ENCODE results near the gene PLEKHA3. TPM values are rescaled to one million over a fixed set of nuclear protein-coding genes. Genes with fewer than 3 reads are reported as not detected.

The PLEKHA3 gene
- polyA plus RNA-seq, 1 donor from 2014 or later, result 36.5 TPM

DNA sequence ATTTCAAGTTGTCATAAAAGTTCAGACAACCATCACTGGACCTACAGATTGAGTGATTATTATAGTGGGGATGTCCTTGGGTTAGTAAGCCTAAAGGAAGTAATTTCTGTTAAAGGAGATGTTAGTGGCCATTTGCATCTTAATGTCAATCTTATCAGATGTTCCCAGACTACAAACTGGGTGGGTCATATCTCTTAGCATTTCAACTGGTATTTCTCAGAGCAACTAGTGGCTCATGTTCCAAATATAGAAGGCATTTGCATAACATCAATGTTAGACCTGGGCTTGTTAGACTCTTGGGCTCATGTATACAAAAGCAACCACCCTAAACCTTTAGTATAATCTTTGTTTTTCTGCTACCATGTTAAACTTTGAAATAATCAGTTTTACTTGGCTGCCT is 17.9 kb downstream of the PLEKHA3 start:
- Mint-ChIP-seq H3K27ac (no peak overlapping the region), H3K36me3 (peaks cover 18% of the 10 kb centered on the region), H3K9me3 (no peaks in the 10 kb centered on the region), H3K4me1 (peaks cover 5 to 11% (median 10%) of the 10 kb centered on the region in 3 donors), H3K27me3 (no peaks in the 10 kb centered on the region), H3K4me3 (no peak overlapping the region)

DNA sequence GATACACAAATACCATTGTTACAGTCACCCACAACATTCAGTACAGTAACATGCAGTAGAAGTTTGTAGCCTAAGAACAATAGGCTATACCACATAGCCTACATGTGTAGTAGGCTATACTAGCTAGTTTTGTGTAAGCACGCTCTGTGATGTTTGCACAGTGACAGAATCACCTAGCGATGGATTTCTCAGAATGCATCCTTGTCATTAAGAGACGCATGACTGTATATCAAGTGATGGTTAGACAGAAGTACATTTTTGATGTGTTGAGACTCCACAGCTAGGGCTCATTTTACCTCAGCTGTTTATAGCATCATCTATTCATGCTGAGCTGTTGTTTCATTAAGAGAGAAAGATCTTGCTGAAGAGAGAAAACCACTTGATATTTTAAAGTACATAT is 19.4 kb downstream of the PLEKHA3 start:
- H3K4me1 Mint-ChIP-seq, result peaks cover 5 to 11% (median 10%) of the 10 kb centered on the region in 3 donors
- peaks cover 14% of the 10 kb centered on the region for H3K36me3 Mint-ChIP-seq
- no peaks in the 10 kb centered on the region for H3K27me3 Mint-ChIP-seq
- no peak overlapping the region for H3K4me3 Mint-ChIP-seq
- no peak overlapping the region for H3K27ac Mint-ChIP-seq
- no peaks in the 10 kb centered on the region for H3K9me3 Mint-ChIP-seq

DNA sequence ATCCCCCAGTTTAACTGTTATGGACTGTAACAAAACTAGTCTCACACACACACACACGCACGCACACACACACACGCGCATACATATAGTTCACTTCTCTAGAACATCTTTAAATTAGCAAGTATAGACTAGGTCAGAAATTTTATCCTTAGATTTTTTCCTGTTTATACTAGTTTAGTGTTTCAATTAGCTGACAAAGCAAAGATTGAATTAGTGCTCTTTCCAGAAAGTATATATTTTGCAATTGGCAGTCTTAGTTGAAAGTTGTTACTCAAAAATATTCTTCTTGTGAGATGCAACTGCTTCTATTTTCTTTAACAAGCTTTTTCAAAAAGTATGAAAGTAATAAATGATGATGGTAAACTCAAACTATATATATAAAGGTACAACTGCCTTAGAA is 22.5 kb downstream of the PLEKHA3 start:
- Mint-ChIP-seq H3K4me3 (no peak overlapping the region), H3K27me3 (no peaks in the 10 kb centered on the region), H3K9me3 (no peaks in the 10 kb centered on the region), H3K36me3 (peaks cover 6% of the 10 kb centered on the region), H3K27ac (no peak overlapping the region), H3K4me1 (peaks cover 4 to 6% (median 5%) of the 10 kb centered on the region in 3 donors)

DNA sequence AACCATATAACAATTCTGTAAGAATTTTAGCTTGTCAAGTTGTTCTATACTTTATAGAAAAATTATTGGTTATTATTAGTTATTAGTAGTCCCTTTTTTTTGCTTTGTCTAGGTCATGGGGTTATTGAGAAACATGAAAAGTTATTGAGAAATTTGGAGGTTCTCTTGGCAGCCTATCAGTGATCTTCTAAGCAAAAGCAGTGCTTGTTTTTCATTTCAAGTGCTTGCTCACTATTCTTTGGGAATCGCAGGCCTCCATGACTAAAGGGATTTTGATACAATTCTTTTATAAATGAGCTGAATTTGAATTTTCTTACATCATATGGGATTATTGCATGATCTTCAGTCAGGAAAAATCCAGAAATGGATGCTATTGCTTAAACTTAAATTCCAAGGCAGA is 25.8 kb downstream of the PLEKHA3 start:
- Mint-ChIP-seq H3K27ac (no peak overlapping the region), H3K4me3 (no peak overlapping the region)

DNA sequence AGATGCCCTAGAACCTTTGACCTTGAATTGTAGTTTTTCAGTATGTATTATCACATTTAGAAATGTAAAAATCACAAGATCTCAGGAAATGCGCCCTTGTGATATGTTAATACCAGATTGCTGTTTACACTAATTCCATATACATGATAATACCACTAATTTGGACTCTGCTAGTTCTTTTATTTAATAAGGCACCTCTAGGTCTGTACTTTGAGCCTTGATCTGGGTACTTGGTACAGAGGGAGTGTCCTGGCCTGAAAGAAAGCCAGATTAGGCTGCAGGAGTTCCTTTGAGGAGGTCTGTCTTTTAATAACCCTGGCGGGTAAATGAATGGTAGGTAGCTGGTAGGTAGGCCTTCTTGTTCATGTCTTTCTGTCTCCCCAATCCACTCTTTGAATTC is 26.3 kb downstream of the PLEKHA3 start:
- no peaks in the 10 kb centered on the region for H3K9me3 Mint-ChIP-seq
- H3K36me3 Mint-ChIP-seq, result peaks cover 2% of the 10 kb centered on the region
- no peaks in the 10 kb centered on the region for H3K4me1 Mint-ChIP-seq
- H3K27ac Mint-ChIP-seq, result peak overlapping the region in 1 of 3 donors; percentile 67
- no peaks in the 10 kb centered on the region for H3K27me3 Mint-ChIP-seq
- no peak overlapping the region for H3K4me3 Mint-ChIP-seq

More for the DNA sequence above, 25.8 kb downstream of the PLEKHA3 start:
- Mint-ChIP-seq H3K9me3 (no peaks in the 10 kb centered on the region), H3K4me1 (no peaks in the 10 kb centered on the region), H3K27me3 (no peaks in the 10 kb centered on the region), H3K36me3 (peaks cover 2% of the 10 kb centered on the region)

DNA sequence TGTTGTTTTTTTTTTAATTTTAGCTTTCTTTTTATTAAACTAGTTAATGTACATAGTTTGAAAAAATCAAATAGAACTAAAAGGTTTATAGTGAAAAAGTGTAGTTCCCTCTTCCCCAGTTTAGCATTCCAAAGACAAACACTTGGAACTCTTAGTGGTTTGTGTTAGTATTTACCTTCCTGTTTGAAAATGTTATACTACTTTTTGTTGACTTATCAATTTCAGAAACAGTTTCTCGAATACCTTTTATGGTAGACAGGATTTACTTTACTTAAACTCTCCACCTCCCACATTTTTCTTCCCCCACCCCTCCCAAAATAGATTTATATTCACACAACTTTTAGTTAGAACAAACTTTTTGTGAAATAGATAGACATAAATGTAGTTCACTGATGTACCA is 26.7 kb downstream of the PLEKHA3 start:
- no peaks in the 10 kb centered on the region for H3K4me1 Mint-ChIP-seq
- H3K4me3 Mint-ChIP-seq, result no peak overlapping the region
- H3K36me3 Mint-ChIP-seq, result peaks cover 4% of the 10 kb centered on the region
- no peaks in the 10 kb centered on the region for H3K27me3 Mint-ChIP-seq
- no peaks in the 10 kb centered on the region for H3K9me3 Mint-ChIP-seq
- peak overlapping the region in 1 of 3 donors; percentile 19 for H3K27ac Mint-ChIP-seq

DNA sequence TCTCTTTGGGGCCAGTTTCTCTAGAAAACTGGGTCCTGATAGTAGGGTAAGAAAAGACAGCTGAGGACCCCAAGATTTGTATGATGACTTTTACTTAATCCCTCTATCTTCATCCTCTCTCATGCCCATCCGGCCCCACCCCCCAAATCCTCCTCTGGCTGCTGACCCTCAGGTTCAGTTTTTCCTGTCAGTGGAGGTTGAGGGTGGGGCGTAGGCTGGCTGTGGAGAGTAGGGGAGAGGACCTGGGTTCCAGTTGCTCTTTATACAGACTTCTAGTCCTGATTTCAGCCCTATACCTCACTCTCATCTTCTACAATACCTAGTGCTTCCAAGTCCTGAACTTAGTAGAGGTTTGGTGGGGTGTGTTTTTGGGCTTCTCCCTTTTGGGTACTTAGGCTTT is 28.4 kb downstream of the PLEKHA3 start:
- Mint-ChIP-seq H3K4me3 (no peak overlapping the region), H3K27ac (no peak overlapping the region), H3K9me3 (no peaks in the 10 kb centered on the region), H3K36me3 (peaks cover 5% of the 10 kb centered on the region), H3K27me3 (no peaks in the 10 kb centered on the region), H3K4me1 (no peaks in the 10 kb centered on the region)

DNA sequence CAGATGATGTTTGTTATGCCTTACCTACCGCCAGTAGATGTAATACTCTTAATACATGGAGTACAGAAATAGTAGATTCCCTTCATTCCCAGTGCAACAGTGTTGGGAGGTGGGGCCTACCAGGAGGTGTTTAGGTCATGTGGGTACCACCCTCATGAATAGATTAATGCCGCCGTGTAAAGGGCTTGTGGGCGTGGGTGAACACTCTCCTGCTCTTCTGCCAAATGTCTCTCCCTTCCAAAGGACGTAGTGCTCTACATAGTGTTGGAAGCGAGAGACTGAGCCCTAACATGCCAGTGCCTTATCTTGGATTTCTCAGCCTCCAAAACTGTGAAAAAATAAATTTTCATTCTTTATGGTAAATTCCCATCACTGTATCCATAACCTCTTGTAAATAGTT is 30.1 kb downstream of the PLEKHA3 start:
- no peaks in the 10 kb centered on the region for H3K27me3 Mint-ChIP-seq

DNA sequence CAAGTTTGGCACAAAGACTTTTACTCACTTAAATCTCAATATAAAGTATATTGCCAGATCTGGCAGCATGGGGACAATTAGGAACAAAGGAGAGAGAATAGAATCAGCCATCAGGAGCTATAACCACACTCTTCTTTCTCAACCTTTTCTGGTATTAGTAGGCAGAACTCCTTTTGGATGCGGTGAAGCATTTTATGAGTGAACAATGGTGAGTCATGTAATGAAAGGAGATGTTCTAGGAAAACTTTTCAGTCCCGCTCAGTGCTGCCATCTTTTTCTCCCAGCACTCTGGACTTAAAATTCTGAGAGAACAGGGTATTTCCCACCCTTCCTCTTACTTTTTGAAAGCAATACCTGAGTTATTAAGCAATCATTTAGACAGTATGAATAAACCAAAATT is 32.2 kb downstream of the PLEKHA3 start:
- Mint-ChIP-seq H3K4me1 (no peaks in the 10 kb centered on the region), H3K9me3 (no peaks in the 10 kb centered on the region), H3K4me3 (no peak overlapping the region), H3K36me3 (peaks cover 5% of the 10 kb centered on the region), H3K27ac (no peak overlapping the region), H3K27me3 (no peaks in the 10 kb centered on the region)

More for the DNA sequence above, 30.1 kb downstream of the PLEKHA3 start:
- H3K9me3 Mint-ChIP-seq, result no peaks in the 10 kb centered on the region
- H3K27ac Mint-ChIP-seq, result no peak overlapping the region
- no peak overlapping the region for H3K4me3 Mint-ChIP-seq
- peaks cover 5% of the 10 kb centered on the region for H3K36me3 Mint-ChIP-seq
- no peaks in the 10 kb centered on the region for H3K4me1 Mint-ChIP-seq

DNA sequence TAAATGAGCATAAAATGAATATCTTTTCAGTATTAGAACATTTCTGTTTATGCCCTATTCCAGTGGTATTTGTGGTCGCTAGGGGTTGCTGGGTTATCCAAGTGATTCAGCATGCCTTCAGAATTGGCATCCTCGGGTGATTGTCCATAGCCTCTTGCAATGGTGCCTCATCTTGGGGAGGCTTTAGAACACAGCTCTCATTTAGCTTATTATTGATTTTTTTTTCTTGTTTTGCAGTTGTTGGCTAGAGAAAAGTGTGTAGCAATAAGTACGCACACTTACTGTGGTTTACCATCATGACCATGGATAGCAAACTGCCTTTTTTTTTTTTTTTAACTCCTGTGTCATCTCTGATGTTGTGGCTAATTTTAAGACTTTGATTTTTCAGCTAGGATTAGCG is 33.6 kb downstream of the PLEKHA3 start:
- no peaks in the 10 kb centered on the region for H3K9me3 Mint-ChIP-seq
- H3K4me1 Mint-ChIP-seq, result no peaks in the 10 kb centered on the region
- H3K4me3 Mint-ChIP-seq, result no peak overlapping the region
- peak overlapping the region in 1 of 3 donors; percentile 25 for H3K27ac Mint-ChIP-seq
- peaks cover 8% of the 10 kb centered on the region for H3K36me3 Mint-ChIP-seq
- no peaks in the 10 kb centered on the region for H3K27me3 Mint-ChIP-seq

DNA sequence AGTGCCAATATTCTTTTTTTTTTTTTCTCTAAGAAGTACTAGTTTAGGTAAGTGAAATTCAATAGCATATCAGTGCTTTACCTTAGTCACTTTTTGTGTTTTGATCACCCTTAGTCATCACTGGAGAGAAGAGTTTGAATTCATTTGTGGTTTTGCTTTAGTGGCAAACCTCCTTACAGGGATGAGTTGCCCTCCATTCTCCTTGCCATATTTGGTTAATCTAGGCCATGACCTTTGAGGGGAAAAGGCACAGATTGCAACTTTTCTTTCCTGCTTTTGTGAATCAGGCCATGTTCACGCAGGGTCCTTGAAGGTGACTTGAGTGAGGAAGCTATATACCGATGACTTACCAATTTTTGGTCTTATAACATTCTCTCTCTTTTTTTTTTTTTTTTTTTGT is 34.4 kb downstream of the PLEKHA3 start:
- peaks cover 8% of the 10 kb centered on the region for H3K36me3 Mint-ChIP-seq
- no peaks in the 10 kb centered on the region for H3K9me3 Mint-ChIP-seq
- H3K27ac Mint-ChIP-seq, result peak overlapping the region in 1 of 3 donors; percentile 35
- no peaks in the 10 kb centered on the region for H3K4me1 Mint-ChIP-seq
- no peaks in the 10 kb centered on the region for H3K27me3 Mint-ChIP-seq
- H3K4me3 Mint-ChIP-seq, result no peak overlapping the region

DNA sequence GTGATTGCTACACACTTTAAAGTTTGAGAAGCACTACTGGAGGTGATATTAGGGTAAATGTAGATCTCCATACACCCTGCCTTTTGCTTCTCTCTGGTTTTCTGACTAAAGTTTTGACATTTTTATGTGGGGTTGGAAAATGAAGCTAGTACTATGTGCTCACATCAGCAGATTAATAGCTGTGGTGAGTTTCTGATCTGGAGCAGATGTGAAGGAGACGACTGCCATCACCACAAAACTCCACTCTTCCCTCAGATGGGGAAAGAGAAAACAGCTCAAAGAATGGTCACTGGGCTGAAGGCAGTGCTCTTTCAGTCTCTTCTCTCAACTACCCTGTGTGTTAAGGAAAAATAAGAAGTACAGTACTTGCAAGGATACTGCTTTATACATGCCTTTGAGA is 37.2 kb downstream of the PLEKHA3 start:
- Mint-ChIP-seq H3K9me3 (no peaks in the 10 kb centered on the region), H3K4me3 (no peak overlapping the region), H3K27ac (no peak overlapping the region), H3K36me3 (peaks cover 8% of the 10 kb centered on the region), H3K27me3 (no peaks in the 10 kb centered on the region), H3K4me1 (peaks cover 0 to 3% (median under 1%) of the 10 kb centered on the region in 3 donors)

DNA sequence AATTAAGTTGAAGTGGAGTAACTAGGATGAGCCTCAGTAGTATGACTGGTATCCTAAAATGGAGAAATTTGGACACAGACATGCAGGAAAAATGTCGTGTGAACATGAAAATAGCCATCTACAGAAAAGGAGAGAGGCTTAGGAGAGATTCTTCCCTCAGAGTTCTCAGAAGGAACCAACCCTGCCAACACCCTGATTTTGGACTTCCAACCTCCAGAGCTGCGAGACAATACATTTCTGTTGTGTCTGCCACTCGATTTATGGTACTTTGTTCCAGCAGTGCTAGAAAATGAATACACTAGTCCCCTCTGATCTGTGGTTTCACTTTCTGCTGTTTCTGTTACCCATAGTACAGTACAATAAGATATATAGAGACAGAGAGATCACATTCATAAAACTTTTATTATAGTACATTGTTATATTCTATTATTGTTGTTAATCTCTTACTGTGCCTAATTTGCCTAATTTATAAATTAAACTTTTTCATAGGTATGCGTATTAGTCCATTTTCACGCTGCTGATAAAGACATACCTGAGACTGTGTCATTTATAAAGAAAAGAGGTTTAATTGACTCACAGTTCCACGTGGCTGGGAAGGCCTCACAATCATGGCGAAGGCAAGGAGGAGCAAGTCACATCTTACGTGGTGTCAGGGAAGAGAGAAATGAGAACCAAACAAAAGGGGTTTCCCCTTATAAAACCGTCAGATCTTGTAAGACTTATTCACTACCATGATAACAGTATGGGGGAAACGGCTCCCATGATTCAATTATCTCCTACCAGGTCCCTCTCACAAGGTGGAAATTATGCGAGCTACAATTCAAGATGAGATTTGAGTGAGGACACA is 41.3 kb downstream of the PLEKHA3 start:
- H3K36me3 Mint-ChIP-seq, result peaks cover 9% of the 10 kb centered on the region
- peak overlapping the region in 2 of 4 donors; percentile 14 to 71 for H3K4me3 Mint-ChIP-seq
- peak overlapping the region in 1 of 3 donors; percentile 18 for H3K27ac Mint-ChIP-seq
- H3K9me3 Mint-ChIP-seq, result peaks cover 0 to 4% (median 0%) of the 10 kb centered on the region in 3 donors
- peaks cover 8 to 17% (median 11%) of the 10 kb centered on the region in 3 donors for H3K4me1 Mint-ChIP-seq
- no peaks in the 10 kb centered on the region for H3K27me3 Mint-ChIP-seq

DNA sequence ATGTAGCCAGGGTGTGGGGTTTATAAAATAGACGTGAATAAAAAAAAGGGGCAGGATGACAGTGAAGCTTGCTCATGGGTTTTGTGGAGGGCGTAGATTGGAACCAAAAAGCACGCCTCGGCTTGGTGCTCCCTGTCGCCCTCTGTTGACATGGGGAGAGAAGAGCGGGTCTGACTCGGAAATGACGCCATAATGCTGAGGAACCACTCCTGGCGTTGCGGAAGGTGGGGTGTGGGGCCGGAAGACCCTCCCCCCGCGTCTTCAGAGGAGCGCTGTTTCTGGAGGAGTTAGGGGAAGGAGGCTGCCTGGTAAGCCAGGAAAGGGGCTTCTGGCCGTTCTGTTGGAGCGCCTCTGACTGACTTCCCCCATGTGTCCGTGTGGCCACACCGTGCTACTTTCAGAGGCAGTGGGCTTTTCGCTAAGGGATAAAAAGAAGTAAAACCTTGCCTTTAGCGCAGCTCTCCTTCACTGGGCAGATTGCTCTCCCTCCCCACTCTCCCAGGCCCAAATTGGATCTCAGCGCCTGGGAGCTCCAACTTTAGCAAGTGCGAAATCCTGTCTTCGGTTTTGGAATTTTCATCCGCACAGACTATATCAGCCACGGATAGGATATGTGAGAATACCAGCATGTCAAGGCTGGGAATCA is 42.8 kb downstream of the PLEKHA3 start:
- peaks cover 0 to 4% (median 0%) of the 10 kb centered on the region in 3 donors for H3K9me3 Mint-ChIP-seq
- H3K36me3 Mint-ChIP-seq, result peaks cover 7% of the 10 kb centered on the region
- H3K4me3 Mint-ChIP-seq, result peak overlapping the region; percentile 87 to 98 (median 94)
- peak overlapping the region; percentile 16 to 95 (median 89) for H3K27ac Mint-ChIP-seq
- no peaks in the 10 kb centered on the region for H3K27me3 Mint-ChIP-seq
- peaks cover 10 to 17% (median 13%) of the 10 kb centered on the region in 3 donors for H3K4me1 Mint-ChIP-seq

DNA sequence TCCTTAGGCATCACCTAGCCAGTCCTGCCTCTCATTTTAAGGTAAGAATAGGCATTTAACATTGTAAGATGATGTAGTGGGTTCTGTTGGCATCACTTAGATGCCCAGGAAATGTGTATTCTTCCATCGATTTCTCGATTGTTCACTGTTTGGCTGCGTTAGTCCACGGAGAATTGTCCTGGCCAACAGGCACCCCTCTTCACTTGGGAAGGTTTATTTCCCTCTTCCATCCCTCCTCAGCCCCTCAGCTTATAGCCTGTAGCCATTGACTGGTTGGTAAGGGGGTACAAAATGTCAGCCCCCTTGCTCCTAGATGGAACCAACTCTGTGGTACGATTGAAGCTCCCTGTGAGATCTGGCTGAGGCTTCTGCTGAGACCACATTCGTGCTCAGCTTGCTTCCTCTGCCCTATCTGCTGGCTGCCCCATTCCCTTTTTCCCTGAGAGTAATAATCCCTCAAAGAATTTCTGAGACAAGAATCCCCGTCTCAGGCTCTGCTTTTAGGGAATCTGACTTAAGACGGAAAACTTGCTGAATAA is 43.4 kb downstream of the PLEKHA3 start:
- H3K4me3 Mint-ChIP-seq, result peak overlapping the region; percentile 87 to 98 (median 94)
- H3K27ac Mint-ChIP-seq, result peak overlapping the region; percentile 16 to 95 (median 89)
- H3K9me3 Mint-ChIP-seq, result peaks cover 0 to 4% (median 0%) of the 10 kb centered on the region in 3 donors
- peaks cover 11 to 17% (median 16%) of the 10 kb centered on the region in 3 donors for H3K4me1 Mint-ChIP-seq
- peaks cover 7% of the 10 kb centered on the region for H3K36me3 Mint-ChIP-seq
- no peaks in the 10 kb centered on the region for H3K27me3 Mint-ChIP-seq

Data from IgD-negative memory B cell (primary cell).